GM19351 (cell line): ENCODE data around the gene HTT-AS.
"Not testable (repeated sequence)": the region's sequence is repeated elsewhere in the genome, so short reads cannot be mapped to it uniquely, and the experiment has no call there.

Experiments used
- ATAC-seq: cut with Tn5 transposase; IDR thresholded peaks from one replicate; pipeline ENCODE4 v1.9.1; 2021; ENCODE audit warnings: mild to moderate bottlenecking, moderate library complexity; ENCODE audit not compliant: unreplicated experiment

HTT-AS gene

DNA sequence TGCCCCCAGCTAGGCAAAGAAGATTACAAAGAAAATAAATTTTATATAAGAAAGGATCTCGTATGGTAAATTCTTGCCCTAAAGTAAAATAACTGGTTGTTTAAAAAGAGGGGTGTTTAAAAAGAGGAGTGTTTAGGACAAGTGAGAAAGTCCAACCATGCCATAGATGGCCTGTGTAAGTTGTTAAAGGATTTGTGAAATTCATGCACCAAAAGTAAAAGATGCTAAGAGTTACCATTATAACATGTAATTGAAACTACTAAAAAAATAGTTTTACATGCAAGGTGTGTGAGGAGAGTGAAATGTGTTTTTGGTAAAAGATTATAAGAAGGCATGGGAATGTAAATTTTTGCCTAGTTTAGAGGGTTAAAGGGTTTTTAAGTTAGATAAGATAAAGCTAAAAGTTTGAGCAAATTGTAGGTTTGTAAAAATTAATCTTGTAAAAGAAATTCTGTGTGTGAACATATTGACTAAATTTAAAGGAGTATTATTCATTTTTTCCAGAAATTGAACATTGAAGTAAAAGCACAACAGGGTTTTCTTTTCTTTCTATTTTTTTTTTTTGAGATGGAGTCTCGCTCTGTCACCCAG lies 20.1 kb downstream of the HTT-AS start:
- no peak for ATAC-seq

DNA sequence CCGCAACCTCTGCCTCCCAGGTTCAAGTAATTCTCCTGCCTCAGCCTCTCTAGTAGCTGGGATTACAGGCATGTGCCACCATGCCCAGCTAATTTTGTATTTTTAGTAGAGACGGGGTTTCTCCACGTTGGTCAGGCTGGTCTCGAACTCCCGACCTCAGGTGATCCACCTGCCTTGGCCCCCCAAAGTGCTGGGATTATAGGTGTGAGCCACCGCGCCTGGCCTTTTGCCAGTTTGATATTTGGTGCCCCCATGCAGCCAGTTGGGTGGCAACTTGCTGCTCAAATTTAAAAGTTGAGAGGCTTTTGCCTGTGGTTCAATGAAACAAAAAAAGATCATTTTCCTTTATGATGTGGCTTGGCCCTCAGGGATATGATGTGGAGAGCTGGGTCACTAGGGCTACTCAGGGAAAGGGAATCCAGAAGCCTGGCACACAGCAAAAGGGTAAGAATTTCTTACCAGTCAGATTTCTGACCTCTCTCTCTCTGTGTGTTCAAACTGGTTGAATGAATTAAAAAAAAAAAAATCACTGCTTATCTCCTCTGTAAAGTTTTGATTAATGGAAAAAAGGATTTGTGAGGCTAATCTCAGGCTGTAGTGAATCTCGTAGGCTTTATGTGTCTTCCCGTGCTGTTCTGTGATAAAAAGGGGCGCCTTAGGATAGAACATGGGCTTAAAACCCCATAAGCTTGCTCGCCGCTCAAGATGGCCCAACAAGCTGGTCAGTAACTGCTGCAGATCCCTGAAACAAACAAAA lies 23.0 kb downstream of the HTT-AS start:
- not testable (repeated sequence) for ATAC-seq

DNA sequence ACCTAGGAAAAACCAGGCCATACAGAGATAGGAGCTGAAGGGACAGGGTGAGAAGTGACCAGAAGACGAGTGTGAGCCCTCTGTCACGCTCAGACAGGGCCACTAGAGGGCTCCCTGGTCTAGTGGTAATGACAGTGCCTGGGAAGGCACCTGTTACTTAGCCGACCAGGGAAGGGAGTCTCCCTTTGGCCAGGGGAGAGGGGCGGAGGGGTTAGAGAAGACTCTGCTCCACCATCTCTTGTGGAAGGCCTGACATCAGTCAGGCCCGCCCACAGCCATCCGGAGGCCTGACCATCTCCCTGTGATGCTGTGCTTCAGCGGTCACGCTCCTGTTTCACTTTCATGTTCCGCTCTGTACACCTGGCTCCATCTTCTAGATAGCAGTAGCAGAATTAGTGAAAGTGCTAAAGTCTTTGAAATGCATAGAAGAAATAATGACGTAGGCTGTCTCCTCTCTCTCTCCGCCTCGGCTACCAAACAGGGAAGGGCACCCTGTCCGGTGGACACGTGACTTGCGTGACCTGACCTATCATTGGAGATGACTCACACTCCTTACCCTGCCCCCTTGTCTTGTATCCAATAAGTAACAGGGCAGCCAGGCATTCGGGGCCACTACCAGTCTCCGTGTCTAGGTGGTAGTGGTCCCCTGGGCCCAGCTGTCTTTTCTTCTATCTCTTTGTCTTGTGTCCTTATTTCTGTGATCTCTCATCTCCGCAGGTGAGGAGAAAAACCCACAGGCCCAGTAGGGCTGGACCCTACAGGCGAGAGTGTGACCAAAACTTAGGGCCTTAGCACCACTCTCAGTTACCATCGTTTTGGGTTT lies 26.7 kb downstream of the HTT-AS start:
- ATAC-seq: peak; percentile 88

DNA sequence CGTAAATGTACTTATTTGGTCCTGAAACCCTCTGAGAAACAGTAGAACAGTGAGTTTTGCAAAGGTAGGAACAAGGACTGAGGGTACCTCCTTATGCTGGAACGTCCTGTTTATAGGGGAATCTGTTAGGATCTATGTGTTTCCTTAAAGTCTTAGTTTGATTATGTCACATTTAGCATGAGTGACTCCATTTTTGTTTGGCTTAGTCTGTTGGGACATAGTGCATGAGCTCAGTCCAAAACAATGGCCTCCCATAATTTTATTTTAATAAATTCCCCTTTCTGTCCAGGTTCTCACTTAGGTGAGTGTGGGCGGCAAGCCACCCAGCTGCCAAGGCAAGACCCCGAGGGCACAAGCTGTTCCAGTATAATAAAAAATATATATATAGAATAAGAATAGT lies 27.7 kb downstream of the HTT-AS start:
- no peak for ATAC-seq

DNA sequence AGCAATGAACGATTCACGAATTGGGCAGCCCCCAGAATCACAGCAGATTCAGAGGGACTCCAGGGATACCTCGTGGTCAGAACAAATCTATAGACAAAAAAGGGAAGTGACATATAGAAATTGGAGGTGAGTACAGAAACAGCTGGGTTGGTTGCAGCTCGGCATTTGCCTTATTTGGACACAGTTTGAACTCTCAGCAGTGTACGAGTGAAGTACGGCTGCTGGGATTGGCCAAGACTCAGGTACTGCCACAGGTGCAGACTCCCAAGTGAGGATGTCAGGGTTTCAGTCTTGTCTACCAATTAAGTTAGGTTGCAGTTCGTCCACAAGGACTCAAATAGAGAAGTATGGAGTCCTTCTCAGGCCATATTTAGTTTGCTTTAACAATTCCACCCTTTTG lies 28.2 kb downstream of the HTT-AS start:
- peak; percentile 29 for ATAC-seq

DNA sequence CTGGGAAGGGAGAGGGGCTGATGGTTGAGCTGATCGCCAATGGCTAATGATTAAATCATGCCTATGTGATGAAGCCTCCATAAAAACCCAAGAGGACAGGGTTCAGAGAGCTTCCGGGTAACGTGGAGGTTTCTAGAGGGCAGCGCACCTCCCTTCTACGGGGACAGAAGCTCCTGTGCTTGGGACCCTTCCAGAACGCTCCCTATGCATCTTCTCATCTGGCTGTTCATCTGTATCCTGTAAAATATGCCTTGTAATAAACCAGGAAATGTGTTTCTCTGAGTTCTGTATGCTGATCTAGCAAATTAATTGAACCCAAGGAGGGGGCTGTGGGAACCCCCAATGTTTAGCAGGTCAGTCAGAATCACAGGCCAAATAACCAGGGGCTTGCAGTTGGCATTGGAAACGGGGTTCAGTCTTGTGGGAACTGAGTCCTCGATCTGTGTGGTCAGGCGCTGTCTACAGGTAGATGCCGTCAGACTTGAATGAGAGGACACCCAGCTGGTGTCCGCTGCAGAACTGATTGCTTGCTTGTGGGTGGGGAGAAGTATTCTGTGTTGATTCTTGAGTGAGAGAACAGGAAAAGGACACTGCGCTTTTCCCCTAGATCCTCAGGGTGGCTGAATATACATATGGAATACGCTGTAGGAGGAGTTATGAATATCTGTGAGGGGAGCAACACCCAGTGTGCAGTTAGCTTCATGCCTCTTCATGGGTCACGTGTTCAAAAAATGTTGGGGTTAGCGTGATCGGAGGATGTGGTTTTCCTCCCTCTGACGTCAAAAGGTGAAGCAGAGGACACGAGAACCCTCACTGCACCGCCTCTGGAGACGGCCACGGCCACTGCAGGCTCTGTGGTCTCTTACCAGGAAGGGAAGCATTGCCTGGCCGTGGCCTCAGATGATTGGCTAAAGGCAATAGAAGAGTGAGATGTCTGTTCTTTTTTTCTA lies 29.2 kb downstream of the HTT-AS start:
- ATAC-seq: no peak

DNA sequence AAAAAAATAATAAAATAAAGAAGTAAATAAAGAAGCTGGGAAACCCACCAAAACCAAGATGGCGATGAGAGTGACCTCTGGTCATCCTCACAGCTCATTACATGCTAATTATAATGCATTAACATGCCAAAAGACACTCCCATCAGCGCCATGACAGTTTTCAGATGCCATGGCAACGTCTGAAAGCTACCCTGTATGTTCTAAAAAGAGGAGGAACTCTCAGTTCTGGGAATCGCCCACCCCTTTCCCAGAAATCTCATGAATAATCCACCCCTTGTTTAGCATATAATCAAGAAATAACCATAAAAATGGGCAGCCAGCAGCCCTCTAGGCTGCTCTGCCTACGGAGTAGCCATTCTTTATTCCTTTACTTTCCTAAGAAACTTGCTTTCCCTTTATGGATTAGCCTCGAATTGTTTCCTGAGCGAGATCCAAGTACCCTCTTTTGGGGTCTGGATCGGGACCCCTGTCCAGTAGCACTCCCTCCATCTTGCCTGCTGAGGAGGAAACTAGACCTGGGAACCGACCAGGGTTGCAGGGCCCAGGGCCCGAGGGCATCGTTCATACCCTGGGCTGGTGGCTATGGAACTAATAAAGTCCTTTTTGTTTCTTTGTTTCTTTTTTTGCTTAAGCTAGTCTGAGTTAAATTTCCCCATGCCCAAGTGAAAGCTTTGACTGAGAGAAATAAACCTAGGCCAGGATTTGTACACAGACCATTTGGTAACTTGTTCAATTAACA lies 30.9 kb downstream of the HTT-AS start:
- no peak for ATAC-seq

DNA sequence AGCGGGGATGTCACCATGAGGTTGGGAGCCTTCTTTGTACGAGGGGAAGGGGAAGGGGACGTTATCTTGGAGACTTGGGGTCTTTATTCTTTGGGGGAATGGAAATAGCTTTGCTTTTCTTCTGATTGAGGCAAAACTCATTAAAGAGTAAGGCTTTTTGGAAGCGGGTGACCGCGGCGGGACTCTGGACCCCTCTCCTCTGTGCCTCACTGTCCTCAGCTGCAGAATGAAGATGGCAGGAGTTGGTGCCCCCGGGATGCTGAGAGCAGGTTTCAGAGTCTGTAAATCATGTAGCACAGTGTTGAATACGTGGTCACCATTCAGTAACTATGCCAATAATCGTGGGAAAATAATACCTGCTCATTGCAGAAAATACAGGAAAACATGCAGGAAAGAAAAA lies 32.1 kb downstream of the HTT-AS start:
- ATAC-seq: no peak

DNA sequence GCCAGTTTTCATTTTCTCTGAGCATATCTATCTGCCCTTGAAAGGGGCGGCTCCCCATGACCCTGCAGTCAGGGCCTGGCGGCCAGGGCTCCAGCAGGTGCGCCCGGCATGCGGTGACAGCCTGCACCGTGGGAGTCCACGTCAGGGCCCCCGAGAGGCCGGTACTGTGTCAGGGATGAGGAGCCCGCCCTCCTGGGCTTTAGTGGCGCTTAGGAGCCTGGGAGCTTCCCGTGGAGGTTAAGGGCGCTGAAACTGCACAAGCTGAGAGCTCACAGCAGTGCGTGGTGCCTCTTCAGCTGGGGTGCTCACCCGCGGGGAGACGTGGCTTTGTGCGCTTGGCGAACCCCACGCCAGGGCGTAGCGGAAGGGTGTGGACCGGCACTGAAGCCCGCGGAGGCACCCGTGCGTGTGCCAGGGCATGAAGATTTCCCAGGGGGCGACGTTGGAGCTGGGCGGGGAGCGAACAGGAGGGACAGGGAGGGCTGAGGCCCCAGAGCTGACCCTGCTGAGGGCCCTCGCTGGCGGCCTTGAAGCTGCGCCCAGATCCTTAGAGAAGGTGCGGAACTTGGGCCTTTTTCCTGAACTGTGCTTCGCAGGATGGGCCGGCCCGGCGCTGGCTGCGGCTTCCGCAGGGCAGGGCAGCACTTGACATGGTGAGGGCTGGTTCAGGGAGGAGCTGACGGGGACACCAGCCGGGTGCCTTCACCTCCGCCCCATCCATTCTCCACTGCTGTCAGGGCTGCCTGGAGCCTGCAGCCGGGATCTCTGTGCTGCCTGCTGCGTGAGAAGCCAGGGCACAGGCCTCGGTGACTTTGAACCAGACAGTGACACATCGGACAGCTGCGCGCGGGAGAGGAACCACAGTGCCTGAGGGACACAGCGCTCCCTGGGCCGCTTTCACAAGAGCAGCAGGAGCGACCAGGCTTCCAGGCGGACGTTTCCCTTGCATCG lies 32.9 kb downstream of the HTT-AS start:
- peak; percentile 31 for ATAC-seq

DNA sequence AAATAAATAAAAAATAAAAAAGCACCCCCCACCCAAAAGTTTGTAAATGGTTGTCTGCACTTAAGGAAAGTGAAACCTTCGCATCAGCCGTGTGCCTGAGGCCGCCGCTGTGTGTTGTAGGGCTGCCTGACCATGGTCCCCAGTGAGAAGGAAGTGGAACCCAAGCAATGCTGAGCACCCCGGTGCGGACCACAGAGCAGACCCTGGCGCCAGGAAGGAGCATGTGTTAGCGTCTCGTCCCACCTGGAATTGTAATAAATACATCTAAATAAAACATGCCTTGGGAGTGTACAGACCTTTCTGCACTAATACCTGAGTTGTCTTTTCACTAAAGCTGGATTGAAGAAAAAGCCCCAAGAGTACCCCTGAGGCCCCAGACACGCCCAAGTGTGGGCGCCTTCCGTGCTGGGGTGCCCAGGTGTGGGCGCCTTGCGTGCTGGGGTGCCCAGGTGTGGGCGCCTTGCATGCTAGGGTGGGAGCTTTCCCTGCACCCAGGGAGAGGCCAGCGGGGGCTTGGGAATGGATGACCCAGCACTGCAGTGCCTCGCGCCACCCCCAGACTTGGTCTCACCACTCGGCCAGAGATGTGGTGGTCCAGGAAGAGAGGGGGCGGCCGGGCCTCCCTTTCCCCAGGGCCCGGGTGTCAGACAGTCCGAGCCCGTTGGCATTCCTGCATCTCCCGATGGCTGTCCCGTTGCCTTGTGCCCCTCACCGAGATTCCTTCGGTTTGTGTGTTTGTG lies 33.7 kb downstream of the HTT-AS start:
- ATAC-seq: peak; percentile 55

DNA sequence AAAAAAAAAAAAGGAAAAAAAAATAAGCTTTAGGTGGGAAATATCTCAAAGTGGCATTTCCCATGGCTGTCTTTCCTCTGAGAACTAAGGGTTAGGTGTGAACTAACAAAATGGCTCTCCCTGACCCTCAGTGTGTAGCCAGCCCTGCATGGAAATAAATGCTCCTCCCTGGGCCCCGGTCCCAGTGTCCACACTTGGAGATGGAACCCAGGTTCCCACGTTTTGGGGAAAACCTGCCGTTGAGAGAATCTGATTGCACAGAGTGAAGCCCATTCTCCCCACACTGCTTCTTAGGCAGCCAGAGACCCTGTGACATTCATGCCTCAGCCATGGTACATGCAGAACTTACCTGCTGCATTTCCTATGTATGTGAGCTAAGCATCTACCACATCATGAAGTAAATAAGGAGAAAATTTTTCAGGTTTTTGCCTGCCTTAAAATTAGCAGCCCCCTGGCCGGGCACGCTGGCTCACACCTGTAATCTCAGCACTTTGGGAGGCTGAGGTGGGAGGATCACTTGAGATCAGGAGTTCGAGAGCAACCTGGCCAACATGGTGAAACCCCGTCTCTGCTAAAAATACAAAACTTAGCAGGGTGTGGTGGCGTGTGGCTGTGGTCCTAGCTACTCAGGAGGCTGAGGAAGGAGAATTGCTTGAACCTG lies 34.5 kb downstream of the HTT-AS start:
- ATAC-seq: no peak

DNA sequence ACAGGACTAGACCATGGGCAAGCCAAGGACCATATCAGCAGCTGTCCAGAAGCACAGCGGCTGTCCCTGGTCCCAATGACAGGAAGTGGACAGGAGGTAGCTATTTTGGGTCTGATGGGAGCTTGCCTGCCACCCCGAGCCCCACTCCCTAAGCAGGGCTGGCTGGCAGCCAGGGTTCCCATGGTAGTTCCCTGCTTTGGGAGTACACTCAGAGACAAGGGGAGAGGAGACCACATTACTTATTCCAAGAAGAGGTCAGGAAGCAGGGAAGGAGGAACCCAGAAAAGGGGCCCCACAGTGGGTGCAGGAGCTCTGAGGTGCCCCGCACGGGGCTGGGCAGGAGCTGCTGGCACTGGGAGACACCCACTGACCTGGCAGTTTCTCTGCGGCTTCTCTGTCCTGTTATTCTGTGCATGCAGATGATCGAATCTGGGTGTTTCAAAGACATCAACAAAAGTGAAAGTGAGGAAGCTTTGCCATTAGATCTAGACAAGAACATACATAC lies 36.3 kb downstream of the HTT-AS start:
- ATAC-seq: no peak

DNA sequence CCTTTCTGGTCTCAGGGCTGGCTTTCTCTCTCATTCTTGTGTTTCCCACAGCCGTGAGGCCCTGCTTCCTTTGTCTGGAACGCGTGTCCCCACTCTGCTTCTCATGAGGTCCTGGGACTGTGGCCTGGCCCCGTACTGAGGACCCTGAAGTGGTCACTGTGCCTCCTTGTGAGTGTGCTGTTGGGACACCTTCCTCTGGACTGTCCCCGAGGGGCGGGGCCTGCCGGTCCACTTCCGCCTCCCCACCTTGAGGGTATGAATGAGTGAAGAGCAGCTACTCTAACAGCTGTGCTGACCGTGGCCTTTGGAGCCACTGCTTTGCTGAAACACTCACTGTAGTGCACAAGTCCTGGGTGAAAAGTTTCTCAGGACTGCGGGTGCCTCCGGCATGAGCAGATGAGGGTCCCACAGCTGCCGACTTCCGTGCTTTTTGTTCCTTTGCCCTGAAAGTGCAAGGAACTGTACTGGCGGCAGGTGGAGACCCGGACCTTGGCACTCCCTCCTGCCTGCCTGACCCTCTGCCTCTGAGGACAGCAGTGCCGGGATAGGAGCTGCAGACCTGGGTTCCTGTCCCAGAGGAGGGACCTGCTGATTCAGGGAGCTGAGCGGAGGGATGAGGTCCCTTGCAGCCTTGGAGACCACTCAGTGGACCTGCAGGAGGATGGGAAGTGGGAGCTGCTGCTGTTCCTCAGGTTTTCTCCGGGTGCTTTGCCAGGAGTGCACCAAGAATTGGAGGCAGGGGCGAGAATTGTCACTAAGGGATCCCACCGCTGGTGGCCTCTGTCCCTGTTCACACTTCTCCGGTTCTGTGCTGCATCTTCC lies 38.0 kb downstream of the HTT-AS start:
- no peak for ATAC-seq

DNA sequence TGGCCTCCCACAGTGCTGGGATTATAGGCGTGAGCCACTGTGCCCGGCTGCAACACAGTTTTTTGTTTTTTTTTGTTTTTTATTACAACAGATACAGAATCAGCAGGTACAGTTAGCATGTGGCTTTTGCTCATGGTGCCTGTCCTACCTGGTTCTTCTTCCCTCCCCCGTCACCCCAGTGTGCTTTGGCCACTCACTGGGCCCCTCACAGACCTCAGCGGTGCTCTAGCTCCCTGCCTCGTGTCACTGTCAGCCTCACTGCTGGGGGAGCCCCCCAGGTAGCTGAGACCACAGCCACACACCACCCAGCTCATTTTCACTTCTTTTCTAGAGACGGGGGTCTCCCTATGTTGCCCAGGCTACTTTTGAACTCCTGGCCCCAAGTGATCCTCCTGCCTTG lies 38.7 kb downstream of the HTT-AS start:
- ATAC-seq: no peak

DNA sequence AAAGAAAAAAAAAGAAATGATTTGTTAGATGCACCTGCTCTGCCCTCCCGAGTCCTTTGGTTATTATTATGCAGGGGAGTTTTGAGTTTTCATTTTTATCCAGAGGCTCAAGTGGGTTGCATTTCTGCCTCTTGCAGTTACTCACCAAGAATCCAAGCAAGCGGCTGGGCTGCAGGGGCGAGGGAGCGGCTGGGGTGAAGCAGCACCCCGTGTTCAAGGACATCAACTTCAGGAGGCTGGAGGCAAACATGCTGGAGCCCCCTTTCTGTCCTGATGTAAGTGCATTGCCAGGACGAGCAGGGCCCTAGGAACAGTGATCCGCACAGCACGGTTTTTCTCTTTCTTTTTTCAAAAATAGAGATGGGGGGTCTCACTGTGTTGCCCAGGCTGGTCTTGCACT lies 39.1 kb downstream of the HTT-AS start:
- ATAC-seq: no peak

DNA sequence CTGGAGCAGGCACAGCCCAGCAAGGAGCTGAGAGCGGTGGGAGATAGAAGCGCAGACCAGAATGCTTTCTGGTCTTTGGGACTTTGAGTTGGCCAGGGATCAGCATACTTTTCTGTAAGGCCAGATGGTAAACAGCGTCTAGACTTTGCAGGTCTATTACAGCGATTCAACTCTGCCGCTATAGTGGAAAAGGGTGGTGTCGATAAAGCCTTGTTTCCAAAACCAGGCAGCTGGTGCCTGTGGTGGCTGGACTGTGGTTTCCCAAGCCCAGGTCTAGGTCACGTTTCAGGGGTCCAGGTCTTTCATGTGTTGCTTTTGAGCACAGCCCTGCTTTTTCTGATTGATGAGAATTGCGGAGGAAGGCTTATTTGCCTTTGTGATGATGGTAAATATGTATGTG lies 40.1 kb downstream of the HTT-AS start:
- ATAC-seq: no peak
